HG03095 (cell line): ENCODE measurements around the gene SCUBE2.

ENCODE experiments used
- ATAC-seq: cut with Tn5 transposase; IDR thresholded peaks from one replicate; pipeline ENCODE4 v1.9.1; 2021; ENCODE audit warnings: moderate library complexity; ENCODE audit not compliant: unreplicated experiment

The SCUBE2 gene

GRCh38 chr11:8971924-8972316, 119.5 kb downstream of the SCUBE2 start:
- no peak for ATAC-seq

GRCh38 chr11:8971196-8971923, 120.0 kb downstream of the SCUBE2 start:
- no peak for ATAC-seq
